HG03521 (cell line): ENCODE results near the gene MAML3.

Source experiments
- ATAC-seq: cut with Tn5 transposase; IDR thresholded peaks from one replicate; pipeline ENCODE4 v1.9.1; 2021; ENCODE audit warnings: mild to moderate bottlenecking, moderate library complexity; ENCODE audit not compliant: unreplicated experiment

The MAML3 gene

GRCh38 chr4:139740531-139741041 lies 413.4 kb downstream of the MAML3 start:
- no peak for ATAC-seq

- no peak for ATAC-seq
Measured at GRCh38 chr4:139740121-139740520, 413.9 kb downstream of the MAML3 start.

GRCh38 chr4:139738846-139739613 lies 415.0 kb downstream of the MAML3 start:
- no peak for ATAC-seq

GRCh38 chr4:139736661-139737060 lies 417.3 kb downstream of the MAML3 start:
- ATAC-seq, result no peak

GRCh38 chr4:139736274-139736660 lies 417.7 kb downstream of the MAML3 start:
- no peak for ATAC-seq

GRCh38 chr4:139735381-139736273 lies 418.4 kb downstream of the MAML3 start:
- ATAC-seq, result no peak

GRCh38 chr4:139734875-139735380 lies 419.1 kb downstream of the MAML3 start:
- ATAC-seq, result peak; percentile 60

GRCh38 chr4:139734201-139734874 lies 419.6 kb downstream of the MAML3 start:
- no peak for ATAC-seq

GRCh38 chr4:139732991-139733570 lies 420.9 kb downstream of the MAML3 start:
- no peak for ATAC-seq

GRCh38 chr4:139728840-139729239 lies 425.1 kb downstream of the MAML3 start:
- ATAC-seq, result no peak

- no peak for ATAC-seq
Measured at GRCh38 chr4:139728146-139728545, 425.8 kb downstream of the MAML3 start.

- ATAC-seq, result no peak
Measured at GRCh38 chr4:139726615-139727014, 427.4 kb downstream of the MAML3 start.

GRCh38 chr4:139725236-139725635 lies 428.7 kb downstream of the MAML3 start:
- no peak for ATAC-seq

- no peak for ATAC-seq
Measured at GRCh38 chr4:139721789-139722188, 432.2 kb downstream of the MAML3 start.

GRCh38 chr4:139720806-139721205 lies 433.2 kb downstream of the MAML3 start:
- no peak for ATAC-seq

- ATAC-seq, result no peak
Measured at GRCh38 chr4:139719381-139720101, 434.4 kb downstream of the MAML3 start.

- no peak for ATAC-seq
Measured at GRCh38 chr4:139718833-139719232, 435.2 kb downstream of the MAML3 start.

GRCh38 chr4:139718358-139718757 lies 435.6 kb downstream of the MAML3 start:
- no peak for ATAC-seq

GRCh38 chr4:139715746-139716391 lies 438.1 kb downstream of the MAML3 start:
- no peak for ATAC-seq
